ENCODE measurements around the gene WNT8A. TPM values are rescaled to one million over a fixed set of nuclear protein-coding genes. Genes with fewer than 3 reads are reported as not detected.
A peak's percentile ranks its signal among the peaks of the same experiment; 100 is the strongest.

Gene WNT8A
- total and polyA plus RNA-seq, 2 donors (not counting 1 experiment from before 2014, with no cell fraction given): not detected

DNA sequence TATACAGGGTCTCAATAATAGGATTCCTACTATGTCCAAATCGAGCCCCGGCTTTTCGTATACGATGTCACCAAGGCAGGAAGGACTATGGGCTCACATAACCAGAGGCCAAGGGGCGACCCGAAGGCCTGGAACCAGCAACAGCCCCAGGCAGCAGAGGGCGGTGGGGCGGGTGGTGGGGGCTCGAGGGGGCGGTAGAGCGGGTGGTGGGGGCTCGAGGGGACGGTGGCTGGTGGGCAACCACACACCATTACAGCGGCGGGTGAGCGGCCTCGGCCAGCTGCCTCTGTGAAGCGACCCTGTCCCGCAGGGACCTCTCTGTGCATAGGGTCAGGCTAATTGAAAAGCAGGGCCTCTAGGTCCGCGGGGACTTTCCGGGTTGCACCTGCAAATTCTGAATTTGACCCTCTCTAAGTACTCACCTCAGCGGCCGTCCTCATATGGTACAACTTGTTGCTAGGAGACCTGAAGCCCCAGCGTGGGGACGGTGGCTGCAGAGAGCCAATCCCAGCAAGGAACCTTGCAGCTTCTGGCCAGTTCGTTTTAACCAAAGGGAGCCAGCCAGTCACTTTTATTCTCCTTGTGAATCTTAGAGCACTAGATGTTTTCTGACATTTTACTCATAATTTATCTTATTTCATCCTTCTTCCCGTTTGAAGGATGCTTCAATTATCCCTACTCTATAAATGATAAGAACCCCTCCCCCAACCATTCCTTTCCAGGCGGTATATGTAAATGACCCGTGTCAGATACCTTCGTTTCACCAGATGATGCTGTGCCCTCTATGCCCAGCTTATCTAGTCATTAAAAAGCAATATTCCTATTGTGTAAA, 55.3 kb downstream of the WNT8A start, which contains the start of gene NME5:
Gene NME5 (minus strand): TSS at position 480 of the 832 bp plus-strand sequence. CDS start 648 bp downstream, outside the sequence.
- peak within 1 kb of the TSS in 3 of 5 experiments; percentile 21 to 33 (median 23) for H3K4me3 ChIP-seq (ENCODE audit: control extremely low read depth in 1 of 5, extremely low read depth in 1 of 5, insufficient read depth in 1 of 5, low read depth in 2 of 5, low read length in 4 of 5)
- Mint-ChIP-seq H3K27ac (no peak within 1 kb of the TSS), H3K4me1 (peaks cover 9% of the 10 kb centered on the region), H3K4me3 (peak within 1 kb of the TSS; percentile 71), H3K27me3 (peaks cover 16% of the 10 kb centered on the region), H3K9me3 (ENCODE audit: insufficient read depth) (no peaks in the 10 kb centered on the region)
- WGBS (ENCODE audit: insufficient coverage): 9% methylated on average over 19 of the region's 31 CpGs
- intact Hi-C loops (cut with micrococcal nuclease): loop anchor here (10.0 kb wide), 1 partner anchor 474 kb away; no protein-coding TSS in a partner anchor
- TF ChIP-seq, protein P1, sequence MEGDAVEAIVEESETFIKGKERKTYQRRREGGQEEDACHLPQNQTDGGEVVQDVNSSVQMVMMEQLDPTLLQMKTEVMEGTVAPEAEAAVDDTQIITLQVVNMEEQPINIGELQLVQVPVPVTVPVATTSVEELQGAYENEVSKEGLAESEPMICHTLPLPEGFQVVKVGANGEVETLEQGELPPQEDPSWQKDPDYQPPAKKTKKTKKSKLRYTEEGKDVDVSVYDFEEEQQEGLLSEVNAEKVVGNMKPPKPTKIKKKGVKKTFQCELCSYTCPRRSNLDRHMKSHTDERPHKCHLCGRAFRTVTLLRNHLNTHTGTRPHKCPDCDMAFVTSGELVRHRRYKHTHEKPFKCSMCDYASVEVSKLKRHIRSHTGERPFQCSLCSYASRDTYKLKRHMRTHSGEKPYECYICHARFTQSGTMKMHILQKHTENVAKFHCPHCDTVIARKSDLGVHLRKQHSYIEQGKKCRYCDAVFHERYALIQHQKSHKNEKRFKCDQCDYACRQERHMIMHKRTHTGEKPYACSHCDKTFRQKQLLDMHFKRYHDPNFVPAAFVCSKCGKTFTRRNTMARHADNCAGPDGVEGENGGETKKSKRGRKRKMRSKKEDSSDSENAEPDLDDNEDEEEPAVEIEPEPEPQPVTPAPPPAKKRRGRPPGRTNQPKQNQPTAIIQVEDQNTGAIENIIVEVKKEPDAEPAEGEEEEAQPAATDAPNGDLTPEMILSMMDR (IDR thresholded peaks at IDR 0.05): no peak
- TF ChIP-seq EZH2 (IDR thresholded peaks at IDR 0.05; ENCODE audit: borderline replicate concordance, insufficient read depth, low read depth, low read length, poor library complexity, severe bottlenecking): no peak
- H2AFZ ChIP-seq (ENCODE audit: insufficient read depth, low read depth, low read length, poor library complexity, severe bottlenecking): peak within 1 kb of the TSS; percentile 49
- H3K27me3 ChIP-seq (replicated peaks in 1 of 4; ENCODE audit: control extremely low read depth in 1 of 4, control insufficient read depth in 3 of 4, insufficient read depth in 4 of 4, low read length in 3 of 4): peaks cover 0 to 6% (median 5%) of the 10 kb centered on the region in 4 experiments
- no peaks in the 10 kb centered on the region for H3K79me2 ChIP-seq (ENCODE audit: control insufficient read depth, insufficient read depth, low read length)
- peaks cover 5 to 8% of the 10 kb centered on the region in 2 donors for H3K4me1 ChIP-seq (ENCODE audit: control insufficient read depth in 2 of 2, insufficient read depth in 2 of 2, low read length in 2 of 2)
- H3K9ac ChIP-seq (ENCODE audit: low read length): peak within 1 kb of the TSS; percentile 47
- no peaks in the 10 kb centered on the region for H4K20me1 ChIP-seq (ENCODE audit: control insufficient read depth, insufficient read depth, low read length, poor library complexity, severe bottlenecking)
- H3K9me3 ChIP-seq (ENCODE audit: control extremely low read depth in 1 of 3, control insufficient read depth in 2 of 3, insufficient read depth in 1 of 3, low read length in 2 of 3): peaks cover 0 to 4% (median 0%) of the 10 kb centered on the region in 3 donors
- H3K36me3 ChIP-seq (replicated peaks in 1 of 2; ENCODE audit: control extremely low read depth in 1 of 2, control insufficient read depth in 1 of 2, extremely low read depth in 1 of 2, insufficient read depth in 2 of 2, low read length in 1 of 2): no peaks in the 10 kb centered on the region
- POLR2A ChIA-PET: no interaction called here
- ATAC-seq (ENCODE audit: low read depth) (no peak), DNase-seq (peak; percentile 33)
- peak within 1 kb of the TSS; percentile 60 for H3K4me2 ChIP-seq (replicated peaks; ENCODE audit: low read depth, low read length, poor library complexity, severe bottlenecking)
- no peak within 1 kb of the TSS for H3K27ac ChIP-seq (ENCODE audit: low read length in 2 of 2)
- CTCF ChIA-PET: interaction anchor here (1.0 to 1.6 kb wide), 5 partner anchors 31 to 479 kb away, joined by 3 to 6 read pairs (median 4); no protein-coding TSS in a partner anchor

DNA sequence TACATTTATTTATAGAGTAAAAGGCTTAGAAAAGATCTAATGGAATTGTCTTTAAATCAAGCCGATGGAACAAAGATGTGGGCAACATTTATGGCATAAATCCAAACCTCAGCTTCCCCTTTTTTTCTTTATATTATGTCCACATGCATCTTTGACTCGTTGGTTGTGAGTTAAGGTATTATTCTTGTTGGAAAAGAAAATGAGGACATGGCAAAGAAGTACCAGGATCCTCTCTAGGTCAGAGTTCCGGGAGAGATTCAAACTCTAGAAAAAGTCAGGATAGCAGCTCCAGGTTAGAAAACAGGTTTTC, 55.9 kb downstream of the WNT8A start:
- DNase-seq: no peak
- Histone ChIP-seq H3K4me1 (ENCODE audit: control insufficient read depth in 2 of 2, insufficient read depth in 2 of 2, low read length in 2 of 2) (peaks cover 5 to 8% of the 10 kb centered on the region in 2 donors), H4K20me1 (ENCODE audit: control insufficient read depth, insufficient read depth, low read length, poor library complexity, severe bottlenecking) (no peaks in the 10 kb centered on the region), H3K27ac (ENCODE audit: low read length in 2 of 2) (no peak overlapping the region), H3K9ac (ENCODE audit: low read length) (no peak overlapping the region), H3K9me3 (ENCODE audit: control extremely low read depth in 1 of 3, control insufficient read depth in 2 of 3, insufficient read depth in 1 of 3, low read length in 2 of 3) (peaks cover 0 to 4% (median 0%) of the 10 kb centered on the region in 3 donors), H2AFZ (ENCODE audit: insufficient read depth, low read depth, low read length, poor library complexity, severe bottlenecking) (no peak overlapping the region), H3K79me2 (ENCODE audit: control insufficient read depth, insufficient read depth, low read length) (no peaks in the 10 kb centered on the region), H3K36me3 (replicated peaks in 1 of 2; ENCODE audit: control extremely low read depth in 1 of 2, control insufficient read depth in 1 of 2, extremely low read depth in 1 of 2, insufficient read depth in 2 of 2, low read length in 1 of 2) (no peaks in the 10 kb centered on the region), H3K27me3 (replicated peaks in 1 of 4; ENCODE audit: control extremely low read depth in 1 of 4, control insufficient read depth in 3 of 4, insufficient read depth in 4 of 4, low read length in 3 of 4) (peaks cover 0 to 6% (median 5%) of the 10 kb centered on the region in 4 experiments), H3K4me3 (ENCODE audit: control extremely low read depth in 1 of 5, extremely low read depth in 1 of 5, insufficient read depth in 1 of 5, low read depth in 2 of 5, low read length in 4 of 5) (peak overlapping the region in 1 of 5 experiments; percentile 33), H3K4me2 (replicated peaks; ENCODE audit: low read depth, low read length, poor library complexity, severe bottlenecking) (peak overlapping the region; percentile 60)
- Mint-ChIP-seq H3K4me3 (no peak overlapping the region), H3K27ac (no peak overlapping the region), H3K9me3 (ENCODE audit: insufficient read depth) (no peaks in the 10 kb centered on the region), H3K4me1 (peaks cover 9% of the 10 kb centered on the region), H3K27me3 (peaks cover 16% of the 10 kb centered on the region)
- TF ChIP-seq, protein P1 (IDR thresholded peaks at IDR 0.05): no peak
- no peak for TF ChIP-seq EZH2 (IDR thresholded peaks at IDR 0.05; ENCODE audit: borderline replicate concordance, insufficient read depth, low read depth, low read length, poor library complexity, severe bottlenecking)
- ATAC-seq (ENCODE audit: low read depth): no peak
- ChIA-PET CTCF (interaction anchor here (1.0 to 1.6 kb wide), 5 partner anchors 30 to 479 kb away, joined by 3 to 6 read pairs (median 4); no protein-coding TSS in a partner anchor), POLR2A (interaction anchor here (0.6 kb wide), 1 partner anchor 35 kb away, joined by 4 read pairs; no protein-coding TSS in a partner anchor)
- WGBS (ENCODE audit: insufficient coverage): 89% methylated on average over 1 of the region's 3 CpGs
- intact Hi-C loops (cut with micrococcal nuclease): loop anchor here (10.0 kb wide), 1 partner anchor 475 kb away; no protein-coding TSS in a partner anchor
